ENCODE data around the gene EFNB2. TPM values are rescaled to one million over a fixed set of nuclear protein-coding genes. Genes with fewer than 3 reads are reported as not detected.

The EFNB2 gene
- total and polyA plus RNA-seq, 2 of the 8 experiments (the other 6 are each of a cell fraction or from before 2014, with no cell fraction given) = 8.2 to 12.0 TPM

DNA sequence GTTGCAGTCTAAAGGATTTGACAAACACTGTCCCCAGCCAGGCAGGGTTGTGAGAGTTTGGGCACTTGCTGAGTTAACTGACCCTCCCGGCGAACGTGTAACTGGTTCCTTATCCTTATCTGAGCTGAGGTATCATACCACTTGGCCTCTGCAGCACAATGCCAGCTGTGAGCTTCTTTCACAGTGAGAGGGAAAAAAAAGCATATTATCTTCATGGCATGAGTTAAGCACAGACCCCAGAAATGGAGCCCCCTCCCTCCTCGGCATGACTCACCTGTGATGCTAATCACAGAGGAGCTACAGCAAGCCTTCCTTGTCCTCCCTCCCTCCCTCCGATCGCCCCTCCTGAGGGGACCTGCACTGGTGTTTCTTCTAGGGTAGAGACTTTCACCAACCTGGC lies 60.5 kb downstream of the EFNB2 start (continued):
- no peak for TF ChIP-seq CHD1 (IDR thresholded peaks at IDR 0.05; ENCODE audit: low read depth, low read length)
- TF ChIP-seq POU5F1 (IDR thresholded peaks at IDR 0.05; ENCODE audit: low read depth, low read length) = no peak
- TF ChIP-seq, protein P1, sequence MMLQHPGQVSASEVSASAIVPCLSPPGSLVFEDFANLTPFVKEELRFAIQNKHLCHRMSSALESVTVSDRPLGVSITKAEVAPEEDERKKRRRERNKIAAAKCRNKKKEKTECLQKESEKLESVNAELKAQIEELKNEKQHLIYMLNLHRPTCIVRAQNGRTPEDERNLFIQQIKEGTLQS (IDR thresholded peaks at IDR 0.05; ENCODE audit: insufficient read depth, low read depth, low read length) = no peak

All from H1 (cell line).